GM12878 (cell line): Measurements from ENCODE around the gene SCAMP5. TPM values are rescaled to one million over a fixed set of nuclear protein-coding genes. Genes with fewer than 3 reads are reported as not detected.

Source experiments
- ATAC-seq: fragments of 200-7000 bp; cut with Tn5 transposase; 3 replicates; pipeline ENCODE4 v1.9.1; 2020; ENCODE audit warnings: mild to moderate bottlenecking, moderate library complexity
- BruUV-seq: library from RNA; stranded (reverse); fragments of 400-500 nt; replicated peaks from 2 replicates; lab custom pipeline; 2021; lab: Mats Ljungman, UMichigan
- CTCF ChIA-PET: fragments of 300-600 bp; sonication (Branson Sonifier 250); formaldehyde crosslinking; extraction: SDS; loops from one replicate; lab custom pipeline; 2021; ENCODE audit warnings: inconsistent platforms; lab: Yijun Ruan, JAX
- POLR2A ChIA-PET: fragments of 350-600 bp; formaldehyde crosslinking; extraction: SDS; loops from one replicate; lab custom pipeline; 2021; ENCODE audit warnings: inconsistent platforms; lab: Charles Lee
- RAD21 ChIA-PET: fragments of 300-600 bp; sonication (Branson Sonifier 250); formaldehyde crosslinking; loops from one replicate; lab custom pipeline; 2023; ENCODE audit warnings: antibody characterized with exemption; ENCODE audit not compliant: unreplicated experiment; lab: Charles Lee
- SMC1A ChIA-PET: fragments of 300-600 bp; sonication (Branson Sonifier 250); formaldehyde crosslinking; loops from one replicate; lab custom pipeline; 2023; ENCODE audit not compliant: unreplicated experiment, uncharacterized antibody; lab: Charles Lee
- DNase-seq: peaks from one replicate; pipeline ENCODE4 v3.0.0-alpha.2; 2011; ENCODE audit warnings: low read depth, low spot score
- FAIRE-seq: peaks from 3 replicates; lab custom pipeline; 2011; peaks lifted over from hg19 to GRCh38; lab: Jason Lieb, UNC
- H2AFZ ChIP-seq: 2 replicates; pipeline ENCODE4 v1.6.0; 2011; ENCODE audit warnings: low read depth, low read length, control low read depth; ENCODE audit not compliant: control insufficient read depth
- H3K27ac ChIP-seq: 2 replicates; pipeline ENCODE4 v1.5.1; 2011; ENCODE audit warnings: control low read depth; ENCODE audit not compliant: control insufficient read depth, insufficient read depth
- H3K27me3 ChIP-seq, 2 experiments: replicated peaks in 1 of 2; 2 replicates each; pipeline versions ENCODE4 v1.6.0 to v1.6.1; 2011; ENCODE audit warnings: low read length in 1 of 2; ENCODE audit not compliant: control insufficient read depth in 2 of 2, insufficient read depth in 2 of 2
- H3K36me3 ChIP-seq, 2 experiments: 2 replicates each; pipeline ENCODE4 v1.5.1; 2011; ENCODE audit warnings: low read length in 1 of 2; ENCODE audit not compliant: control insufficient read depth in 2 of 2, insufficient read depth in 2 of 2
- H3K4me1 ChIP-seq: 2 replicates; pipeline ENCODE4 v1.6.1; 2011; ENCODE audit warnings: mild to moderate bottlenecking, low read length, moderate library complexity, mixed read lengths; ENCODE audit not compliant: control insufficient read depth, insufficient read depth
- H3K4me2 ChIP-seq: 2 replicates; pipeline ENCODE4 v1.6.0; 2011; ENCODE audit warnings: control low read depth; ENCODE audit not compliant: control insufficient read depth, insufficient read depth
- H3K4me3 ChIP-seq: fragments of 200-600 bp; sonication (generic); 2 replicates; pipeline ENCODE4 v1.5.1; 2016
- H3K79me2 ChIP-seq: 2 replicates; pipeline ENCODE4 v1.6.0; 2011; ENCODE audit warnings: low read length; ENCODE audit not compliant: control insufficient read depth, insufficient read depth
- H3K9ac ChIP-seq: 2 replicates; pipeline ENCODE4 v1.8.0; 2011; ENCODE audit warnings: low read length, control low read depth, mixed read lengths; ENCODE audit not compliant: control insufficient read depth, insufficient read depth
- H3K9me3 ChIP-seq: replicated peaks from 3 replicates; pipeline ENCODE4 v1.5.1; 2011; ENCODE audit warnings: mild to moderate bottlenecking, low read length; ENCODE audit not compliant: control insufficient read depth, insufficient read depth
- H4K20me1 ChIP-seq: 2 replicates; pipeline ENCODE4 v1.6.0; 2011; ENCODE audit not compliant: control insufficient read depth, insufficient read depth
- EP300 ChIP-seq, 2 experiments: fragments of 150-350 bp in 1 of 2; IDR thresholded peaks; 2 replicates each; pipeline ENCODE4 v1.6.1; 2011 to 2012; ENCODE audit warnings: low read depth in 2 of 2, low read length in 2 of 2, borderline replicate concordance in 1 of 2, improper control_type of control experiment in 1 of 2, inconsistent platforms in 1 of 2; ENCODE audit not compliant: control insufficient read depth in 1 of 2
- EZH2 ChIP-seq: IDR thresholded peaks from 2 replicates; pipeline ENCODE4 v1.6.1; 2012; ENCODE audit warnings: low read depth, mild to moderate bottlenecking, control low read depth, inconsistent platforms, low read length, borderline replicate concordance; ENCODE audit not compliant: control insufficient read depth
- GABPA ChIP-seq: IDR thresholded peaks from 2 replicates; pipeline ENCODE4 v1.6.1; 2014; ENCODE audit warnings: antibody characterized with exemption, low read depth, mild to moderate bottlenecking, inconsistent platforms
- HSF1 ChIP-seq: fragments of 150-350 bp; IDR thresholded peaks from 2 replicates; pipeline ENCODE4 v1.6.1; 2014; ENCODE audit warnings: mild to moderate bottlenecking, low read depth, low read length
- LARP7 ChIP-seq: fragments of 450-650 bp; IDR thresholded peaks from 2 replicates; pipeline ENCODE4 v1.6.1; 2017; ENCODE audit warnings: mild to moderate bottlenecking
- MTA3 ChIP-seq: IDR thresholded peaks from 2 replicates; pipeline ENCODE4 v1.6.1; 2012; ENCODE audit warnings: low read length, inconsistent platforms, borderline replicate concordance
- NBN ChIP-seq: fragments of 450-650 bp; IDR thresholded peaks from 2 replicates; pipeline ENCODE4 v1.6.1; 2016
- NFYB ChIP-seq: IDR thresholded peaks from 2 replicates; pipeline ENCODE4 v1.6.1; 2011; ENCODE audit warnings: low read depth, mild to moderate bottlenecking, low read length, improper control_type of control experiment, moderate library complexity; ENCODE audit not compliant: insufficient read depth
- POLR2AphosphoS2 ChIP-seq: IDR thresholded peaks from 2 replicates; pipeline ENCODE4 v1.6.1; 2011; ENCODE audit warnings: low read depth, mild to moderate bottlenecking, low read length, improper control_type of control experiment, moderate library complexity
- POLR2AphosphoS5 ChIP-seq: IDR thresholded peaks from 2 replicates; pipeline ENCODE4 v1.6.1; 2011; ENCODE audit warnings: mild to moderate bottlenecking, low read length, inconsistent platforms
- RCOR1 ChIP-seq: conservative IDR thresholded peaks from 2 replicates; pipeline ENCODE4 v1.6.1; 2012; ENCODE audit warnings: low read depth, low read length, improper control_type of control experiment
- RUNX3 ChIP-seq: IDR thresholded peaks from 2 replicates; pipeline ENCODE4 v1.6.1; 2012; ENCODE audit warnings: low read length, inconsistent platforms
- SKIL ChIP-seq: fragments of 450-650 bp; IDR thresholded peaks from 2 replicates; pipeline ENCODE4 v1.6.1; 2017; ENCODE audit warnings: mild to moderate bottlenecking, low read depth, inconsistent platforms; ENCODE audit not compliant: poor library complexity, severe bottlenecking
- SMAD5 ChIP-seq: IDR thresholded peaks from 2 replicates; pipeline ENCODE4 v1.6.1; 2016; ENCODE audit warnings: antibody characterized with exemption, low read depth
- SMARCA5 ChIP-seq: fragments of 450-650 bp; IDR thresholded peaks from 2 replicates; pipeline ENCODE4 v1.6.1; 2017; ENCODE audit warnings: mild to moderate bottlenecking
- in situ Hi-C: fragments of 300-500 bp; cut with MboI; formaldehyde crosslinking; loops from 9 replicates; pipeline ENCODE4 v1.14.3; 2018; ENCODE audit warnings: mixed read lengths
- intact Hi-C: fragments of 100-400 bp; cut with micrococcal nuclease; formaldehyde crosslinking; loops from one replicate; pipeline ENCODE4 v1.14.2; 2022; ENCODE audit not compliant: unreplicated experiment
- polyA plus RNA-seq, 11 experiments: library from polyadenylated mRNA; depleted of rRNA in 4 of 11; unstranded in 6 of 11; stranded (reverse) in 5 of 11; fragments of >200 nt; fragmentation: Nextera tagmentation in 4 of 11; fragmentation: Illumina TruSeq in 1 of 11; extraction: Ambion mirVana in 4 of 11; extraction: Trizol in 1 of 11; gene quantifications; 1 replicate in 1 of 11; 2 replicates in 10 of 11; pipeline versions ENCODE4 v1.2.1 to v1.2.3, GENCODE V29; 2011 to 2016; ENCODE audit warnings: inconsistent platforms in 2 of 11, missing spikeins in 2 of 11, low read depth in 1 of 11
- total RNA-seq, 4 experiments: library from RNA; depleted of rRNA in 3 of 4; stranded (reverse); fragments of >200 nt in 3 of 4; fragmentation: Illumina TruSeq in 1 of 4; extraction: Trizol in 1 of 4; gene quantifications; 2 replicates each; pipeline versions ENCODE4 v1.2.1 to v1.2.3, GENCODE V29; 2013 to 2021

Gene SCAMP5
- total and polyA plus RNA-seq, 10 of the 15 experiments (the other 5 are each of a cell fraction or from before 2014, with no cell fraction given), result 1.6 to 41.6 (median 16.9) TPM

GRCh38 chr15:75067123-75067830 is 71.9 kb downstream of the SCAMP5 start (continued):
- peak; percentile 51 for TF ChIP-seq SKIL
- TF ChIP-seq EZH2, result no peak
- TF ChIP-seq RCOR1, result no peak

- BruUV-seq, result no TSS peak
- peak overlapping the region; percentile 48; the same call in 1 of the 2 replicates for H3K9ac ChIP-seq
- POLR2A ChIA-PET, result interaction anchor here (0.7 to 6.8 kb wide), 7 partner anchors 25 to 135 kb away, joined by 3 to 55 read pairs (median 4); partner anchors contain the start of gene C15orf39
- H3K27me3 ChIP-seq, result no peaks in the 10 kb centered on the region
- SMC1A ChIA-PET, result interaction anchor here (0.7 to 6.3 kb wide), 16 partner anchors 24 to 135 kb away, joined by 3 to 42 read pairs (median 9); partner anchors contain the start of gene C15orf39
- H3K27ac ChIP-seq, result peak overlapping the region; percentile 89
- RAD21 ChIA-PET, result interaction anchor here (0.8 to 4.4 kb wide), 7 partner anchors 23 to 132 kb away, joined by 3 to 44 read pairs (median 5); partner anchors contain the start of gene C15orf39
- in situ Hi-C loops (no loop called here), intact Hi-C loops (loop anchor here (1.0 to 5.0 kb wide), 3 partner anchors 25 to 44 kb away; no protein-coding TSS in a partner anchor)
- no peaks in the 10 kb centered on the region; the same call in 2 of the 3 replicates for H3K9me3 ChIP-seq
- H3K4me1 ChIP-seq, result peaks cover 58% of the 10 kb centered on the region
- no peak overlapping the region for H2AFZ ChIP-seq
- H3K4me3 ChIP-seq, result no peak overlapping the region
- H3K36me3 ChIP-seq, result no peaks in the 10 kb centered on the region; a peak in 1 of 4 replicates
- no peaks in the 10 kb centered on the region for H4K20me1 ChIP-seq
- CTCF ChIA-PET, result interaction anchor here (0.6 to 3.9 kb wide), 7 partner anchors 15 to 281 kb away, joined by 3 to 21 read pairs (median 3); partner anchors contain the start of gene C15orf39
- no peak for TF ChIP-seq POLR2AphosphoS5
- TF ChIP-seq GABPA, result no peak
- no peak for TF ChIP-seq POLR2AphosphoS2
- no peak for TF ChIP-seq SMAD5
- TF ChIP-seq MTA3, result 0 out of 2 replicates have a peak, but pooled peaks have one; percentile 33
- 0 out of 2 replicates have a peak, but pooled peaks have one; percentile 6 for TF ChIP-seq RUNX3
- no peak for TF ChIP-seq NBN
- TF ChIP-seq NFYB, result no peak
- TF ChIP-seq HSF1, result no peak
- no peak for TF ChIP-seq EP300 (IDR thresholded peaks at IDR 0.05; ENCODE audit: borderline replicate concordance in 1 of 2, control insufficient read depth in 1 of 2, low read depth in 2 of 2, low read length in 2 of 2)
- 0 out of 2 replicates have a peak, but pooled peaks have one; percentile 36 for TF ChIP-seq SMARCA5
- no peak for TF ChIP-seq LARP7
- ATAC-seq (no peak), FAIRE-seq (no peak), DNase-seq (no peak)
- H3K79me2 ChIP-seq, result no peaks in the 10 kb centered on the region
- H3K4me2 ChIP-seq, result peak overlapping the region; percentile 0; the same call in 1 of the 2 replicates
Measured at GRCh38 chr15:75068748-75069147, 73.4 kb downstream of the SCAMP5 start.
